Activated naive CD4-positive, alpha-beta T cell treated with Interleukin-2 at 50 U/mL for 16 hours (primary cell): Measurements from ENCODE around the gene OS9.
"Not testable (repeated sequence)": the region's sequence is repeated elsewhere in the genome, so short reads cannot be mapped to it uniquely, and the experiment has no call there.

ENCODE experiments used
- DNase-seq: peaks from one replicate; pipeline ENCODE4 v3.0.0-alpha.2; 2020

Gene OS9, protein sequence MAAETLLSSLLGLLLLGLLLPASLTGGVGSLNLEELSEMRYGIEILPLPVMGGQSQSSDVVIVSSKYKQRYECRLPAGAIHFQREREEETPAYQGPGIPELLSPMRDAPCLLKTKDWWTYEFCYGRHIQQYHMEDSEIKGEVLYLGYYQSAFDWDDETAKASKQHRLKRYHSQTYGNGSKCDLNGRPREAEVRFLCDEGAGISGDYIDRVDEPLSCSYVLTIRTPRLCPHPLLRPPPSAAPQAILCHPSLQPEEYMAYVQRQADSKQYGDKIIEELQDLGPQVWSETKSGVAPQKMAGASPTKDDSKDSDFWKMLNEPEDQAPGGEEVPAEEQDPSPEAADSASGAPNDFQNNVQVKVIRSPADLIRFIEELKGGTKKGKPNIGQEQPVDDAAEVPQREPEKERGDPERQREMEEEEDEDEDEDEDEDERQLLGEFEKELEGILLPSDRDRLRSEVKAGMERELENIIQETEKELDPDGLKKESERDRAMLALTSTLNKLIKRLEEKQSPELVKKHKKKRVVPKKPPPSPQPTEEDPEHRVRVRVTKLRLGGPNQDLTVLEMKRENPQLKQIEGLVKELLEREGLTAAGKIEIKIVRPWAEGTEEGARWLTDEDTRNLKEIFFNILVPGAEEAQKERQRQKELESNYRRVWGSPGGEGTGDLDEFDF

DNA sequence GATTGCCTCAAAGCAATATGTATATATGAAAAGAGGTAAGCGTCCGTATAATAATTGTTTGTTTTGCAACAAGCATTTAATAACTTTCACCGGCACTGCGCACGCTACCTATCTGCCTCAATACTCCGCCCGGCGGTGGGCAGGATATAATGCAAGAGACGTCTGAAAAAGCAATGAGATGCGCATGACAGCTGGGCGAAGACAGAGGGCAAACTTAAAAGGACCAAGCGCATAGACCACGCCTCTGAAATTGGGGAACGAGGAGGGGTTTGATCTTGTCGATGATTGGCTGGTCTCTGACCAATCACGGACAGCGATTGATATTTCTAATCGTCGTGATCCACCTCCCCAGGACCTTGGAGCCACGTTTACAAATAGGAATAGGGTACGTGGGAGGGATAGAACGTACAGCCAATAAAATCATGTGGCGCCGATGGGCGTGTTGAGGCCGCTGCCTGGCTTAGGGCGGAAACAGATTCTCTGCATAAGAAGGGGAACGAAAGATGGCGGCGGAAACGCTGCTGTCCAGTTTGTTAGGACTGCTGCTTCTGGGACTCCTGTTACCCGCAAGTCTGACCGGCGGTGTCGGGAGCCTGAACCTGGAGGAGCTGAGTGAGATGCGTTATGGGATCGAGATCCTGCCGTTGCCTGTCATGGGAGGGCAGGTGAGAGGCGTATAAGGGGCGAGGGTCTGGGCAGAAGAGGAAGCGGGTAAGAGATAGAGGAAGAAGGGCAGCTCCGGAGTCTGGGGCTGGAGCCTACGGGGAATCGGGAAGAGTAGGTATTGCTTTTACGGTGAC is at the start of gene OS9:
Gene OS9, plus strand, starts transcription at position 474 of the 800 bp plus-strand sequence. Its CDS starts 30 bp downstream, at position 504.
- peak; percentile 95 for DNase-seq

DNA sequence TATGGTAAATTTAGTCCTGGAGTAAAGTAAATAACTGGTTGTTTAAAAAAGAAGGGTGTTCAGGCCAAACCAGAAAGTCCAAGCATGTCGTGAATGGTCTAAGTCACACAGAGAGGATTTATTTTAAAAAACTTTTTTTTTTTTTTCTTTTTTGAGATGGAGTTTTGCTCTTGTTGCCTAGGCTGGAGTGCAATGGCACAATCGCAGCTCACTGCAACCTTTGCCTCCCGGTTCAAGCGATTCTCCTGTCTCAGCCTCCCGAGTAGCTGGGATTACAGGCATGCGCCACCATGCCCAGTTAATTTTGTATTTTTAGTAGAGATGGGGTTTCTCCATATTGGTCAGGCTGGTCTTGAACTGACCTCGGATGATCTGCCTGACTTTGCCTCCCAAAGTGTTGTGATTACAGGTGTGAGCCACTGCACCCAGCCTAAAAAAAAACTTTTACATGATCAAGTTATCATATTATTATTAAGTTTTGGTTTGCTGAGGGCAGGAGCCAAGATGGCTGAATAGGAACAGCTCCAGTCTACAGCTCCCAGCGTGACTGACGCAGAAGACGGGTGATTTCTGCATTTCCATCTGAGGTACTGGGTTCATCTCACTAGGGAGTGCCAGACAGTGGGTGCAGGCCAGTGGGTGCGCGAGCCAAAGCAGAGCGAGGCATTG is 47.8 kb upstream of the OS9 start:
- not testable (repeated sequence) for DNase-seq

DNA sequence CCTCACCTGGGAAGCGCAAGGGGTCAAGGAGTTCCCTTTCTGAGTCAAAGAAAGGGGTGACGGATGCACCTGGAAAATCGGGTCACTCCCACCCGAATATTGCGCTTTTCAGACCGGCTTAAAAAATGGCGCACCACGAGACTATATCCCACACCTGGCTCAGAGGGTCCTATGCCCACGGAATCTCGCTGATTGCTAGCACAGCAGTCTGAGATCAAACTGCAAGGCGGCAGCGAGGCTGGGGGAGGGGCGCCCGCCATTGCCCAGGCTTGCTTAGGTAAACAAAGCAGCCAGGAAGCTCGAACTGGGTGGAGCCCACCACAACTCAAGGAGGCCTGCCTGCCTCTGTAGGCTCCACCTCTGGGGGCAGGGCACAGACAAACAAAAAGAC is 47.3 kb upstream of the OS9 start:
- DNase-seq, result not testable (repeated sequence)

DNA sequence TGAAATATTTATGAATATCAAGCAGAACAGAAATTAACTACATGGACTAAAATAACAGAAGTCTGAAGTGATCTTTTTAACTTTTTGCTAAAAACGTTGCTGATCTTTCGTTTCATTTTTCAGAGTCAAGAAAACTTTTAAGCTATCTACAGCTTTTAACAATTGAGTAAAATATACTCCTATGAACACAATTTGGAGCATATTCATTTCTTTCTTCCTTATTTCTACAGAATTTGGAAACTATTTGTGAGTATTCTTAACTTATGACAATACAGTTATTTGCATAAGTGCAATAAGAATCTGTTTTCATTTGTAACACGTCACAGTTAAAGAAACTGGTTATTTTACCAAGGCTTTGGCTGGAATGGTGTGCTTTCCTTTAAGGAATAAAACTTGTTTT is 39.9 kb upstream of the OS9 start:
- no peak for DNase-seq

DNA sequence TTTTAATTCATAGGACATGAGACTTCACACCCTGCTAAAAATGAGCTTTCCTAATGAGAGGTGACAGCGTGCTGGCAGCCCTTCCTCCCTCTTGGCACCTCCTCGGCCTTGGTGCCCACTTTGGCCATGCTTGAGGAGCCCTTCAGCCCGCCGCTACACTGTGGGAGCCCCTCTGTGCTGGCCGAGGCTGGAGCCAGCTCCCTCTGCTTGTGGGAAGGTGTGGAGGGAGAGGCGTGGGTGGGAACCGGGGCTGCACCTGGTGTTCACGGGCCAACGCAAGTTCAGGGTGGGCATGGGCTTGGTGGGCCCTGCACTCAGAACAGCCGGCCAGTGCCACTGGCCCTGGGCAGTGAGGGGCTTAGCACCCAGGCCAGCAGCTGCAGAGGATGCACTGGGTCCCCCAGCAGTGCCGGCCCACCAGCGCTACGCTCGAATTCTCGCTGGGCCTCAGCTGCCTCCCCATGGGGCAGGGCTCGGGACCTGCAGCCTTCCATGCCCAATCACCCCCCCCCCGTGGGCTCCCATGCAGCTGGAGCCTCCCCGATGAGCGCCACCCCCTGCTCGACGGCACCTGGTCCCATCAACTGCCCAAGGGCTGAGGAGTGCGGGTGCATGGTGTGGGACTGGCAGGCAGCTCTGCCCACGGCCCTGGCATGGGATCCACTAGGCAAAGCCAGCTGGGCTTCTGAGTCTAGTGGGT is 38.2 kb upstream of the OS9 start:
- no peak for DNase-seq

DNA sequence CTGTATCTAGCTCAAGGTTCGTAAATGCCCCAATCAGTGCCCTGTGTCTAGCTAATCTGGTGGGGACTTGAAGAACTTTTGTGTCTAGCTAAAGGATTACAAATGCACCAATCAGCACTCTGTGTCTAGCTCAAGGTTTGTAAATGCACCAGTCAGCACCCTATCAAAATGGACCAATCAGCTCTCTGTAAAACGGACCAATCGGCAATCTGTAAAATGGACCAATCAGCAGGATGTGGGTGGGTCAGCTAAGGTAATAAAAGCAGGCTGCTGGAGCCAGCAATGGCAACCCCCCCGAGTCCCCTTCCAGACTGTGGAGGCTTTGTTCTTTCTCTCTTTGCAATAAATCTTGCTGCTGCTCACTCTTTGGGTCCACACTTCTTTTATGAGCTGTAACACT is 37.5 kb upstream of the OS9 start:
- not testable (repeated sequence) for DNase-seq

DNA sequence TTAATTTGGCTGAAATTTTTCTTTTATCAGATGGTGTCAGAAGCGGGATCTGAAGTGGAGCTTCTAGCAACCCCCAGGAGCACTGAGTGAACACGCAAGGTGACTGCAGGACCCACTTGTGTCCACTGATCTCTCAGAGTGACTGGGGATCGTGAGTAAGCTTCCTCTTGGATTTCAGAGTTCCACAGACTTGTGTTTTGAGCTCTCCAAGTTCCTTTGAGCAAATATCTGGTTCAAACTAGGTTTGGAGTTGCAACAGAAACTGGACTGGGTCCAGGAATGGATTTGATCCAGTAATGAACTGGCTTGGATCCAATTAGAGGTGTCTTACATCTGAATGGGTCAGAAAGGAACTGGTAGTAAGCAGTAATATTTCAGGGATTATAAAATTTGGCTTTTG is 36.2 kb upstream of the OS9 start:
- no peak for DNase-seq

DNA sequence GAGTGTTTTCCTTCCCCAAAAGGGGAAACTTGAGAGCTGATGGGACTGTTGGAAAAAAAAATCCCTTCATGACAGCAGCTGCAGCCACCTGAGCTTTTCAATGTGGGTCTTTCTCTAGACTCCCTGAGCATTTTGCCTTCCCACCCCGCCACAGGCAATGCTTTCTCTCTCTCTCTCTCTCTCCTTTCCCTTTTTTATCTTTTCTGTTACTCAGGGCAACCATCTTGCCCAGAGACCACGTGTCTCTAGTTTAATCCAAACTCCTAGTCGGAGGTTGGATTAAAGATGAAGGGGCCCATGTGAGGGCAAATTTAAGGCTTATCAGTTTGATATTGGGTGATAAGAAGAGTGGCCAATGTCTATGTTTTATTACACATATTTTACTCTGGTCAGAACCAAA is 35.0 kb upstream of the OS9 start:
- DNase-seq, result no peak

DNA sequence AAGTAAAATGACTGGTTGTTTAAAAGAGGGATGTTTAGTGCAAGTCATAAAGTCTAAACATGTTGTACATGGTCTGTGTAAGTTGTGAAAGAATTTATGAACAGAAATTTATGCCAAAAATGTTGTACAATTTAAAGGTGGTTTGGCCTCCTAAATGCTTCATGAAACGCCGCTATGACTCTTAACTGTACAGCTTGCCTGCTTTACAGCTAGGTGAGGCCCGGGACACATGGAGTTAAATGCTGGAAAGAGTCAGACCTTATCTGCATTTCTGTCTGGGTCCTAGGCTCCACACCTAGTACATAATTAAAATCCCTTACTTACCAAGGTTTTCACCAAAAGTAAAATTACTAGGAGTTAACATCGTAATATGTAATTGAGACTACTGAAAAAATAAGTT is 32.6 kb upstream of the OS9 start:
- DNase-seq, result no peak

DNA sequence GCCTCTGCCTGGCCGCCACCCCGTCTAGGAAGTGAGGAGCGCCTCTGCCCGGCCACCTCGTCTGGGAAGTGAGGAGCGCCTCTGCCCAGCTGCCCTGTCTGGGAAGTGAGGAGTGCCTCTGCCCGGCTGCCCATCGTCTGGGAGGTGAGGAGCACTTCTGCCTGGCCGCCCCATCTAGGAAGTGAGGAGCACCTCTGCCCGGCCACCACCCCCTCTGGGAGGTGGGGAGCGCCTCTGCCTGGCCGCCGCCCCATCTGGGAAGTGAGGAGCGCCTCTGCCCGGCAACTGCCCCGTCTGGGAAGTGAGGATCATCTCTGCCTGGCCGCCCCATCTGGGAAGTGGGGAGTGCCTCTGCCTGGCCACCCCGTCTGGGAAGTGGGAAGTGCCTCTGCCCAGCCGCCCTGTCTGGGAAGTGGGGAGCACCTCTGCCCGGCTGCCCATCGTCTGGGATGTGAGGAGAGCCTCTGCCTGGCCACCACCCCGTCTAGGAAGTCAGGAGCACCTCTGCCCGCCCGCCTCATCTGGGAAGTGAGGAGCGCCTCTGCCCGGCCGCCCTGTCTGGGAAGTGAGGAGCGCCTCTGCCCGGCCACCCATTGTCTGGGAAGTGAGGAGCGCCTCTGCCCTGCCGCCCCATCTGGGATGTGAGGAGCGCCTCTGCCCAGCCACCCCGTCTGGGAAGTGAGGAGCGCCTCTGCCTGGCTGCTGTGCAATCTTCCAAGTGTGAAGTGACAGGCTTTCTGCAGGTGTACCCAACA is 28.7 kb upstream of the OS9 start:
- not testable (repeated sequence) for DNase-seq

DNA sequence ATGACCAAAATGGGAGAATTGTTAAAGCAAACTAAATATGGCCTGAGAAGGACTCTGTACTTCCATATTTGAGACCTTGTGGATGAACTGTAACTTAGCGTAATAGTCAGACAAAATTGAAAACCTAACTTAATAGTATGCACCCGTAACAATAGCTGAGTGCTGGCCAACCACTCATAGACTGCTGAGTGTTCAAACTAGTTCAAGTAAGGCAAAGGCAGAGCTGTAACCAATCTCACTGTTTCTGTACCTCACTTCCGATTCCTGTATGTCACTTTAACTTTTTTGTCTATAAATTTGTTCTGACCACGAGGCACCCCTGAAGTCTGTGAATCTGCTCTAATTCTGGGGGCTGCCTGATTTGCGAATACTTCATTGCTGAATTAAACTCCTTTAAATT is 27.0 kb upstream of the OS9 start:
- no peak for DNase-seq

DNA sequence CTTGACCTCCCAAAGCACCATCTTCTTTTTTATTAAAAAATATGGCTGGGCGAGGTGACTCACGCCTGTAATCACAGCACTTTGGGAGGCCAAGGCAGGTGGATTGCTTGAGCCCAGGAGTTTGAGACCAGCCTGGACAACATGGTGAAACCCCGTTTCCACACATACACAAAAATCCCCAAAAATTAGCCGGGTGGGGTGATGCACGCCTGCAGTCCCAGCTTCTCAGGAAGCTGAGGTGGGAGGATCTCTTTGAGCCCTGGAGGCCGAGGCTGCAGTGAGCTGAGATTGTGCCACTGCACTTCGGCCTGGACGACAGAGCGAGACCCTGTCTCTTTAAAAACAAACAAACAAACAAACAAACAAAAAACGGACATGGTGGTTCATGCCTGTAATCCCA is 24.2 kb upstream of the OS9 start:
- not testable (repeated sequence) for DNase-seq

DNA sequence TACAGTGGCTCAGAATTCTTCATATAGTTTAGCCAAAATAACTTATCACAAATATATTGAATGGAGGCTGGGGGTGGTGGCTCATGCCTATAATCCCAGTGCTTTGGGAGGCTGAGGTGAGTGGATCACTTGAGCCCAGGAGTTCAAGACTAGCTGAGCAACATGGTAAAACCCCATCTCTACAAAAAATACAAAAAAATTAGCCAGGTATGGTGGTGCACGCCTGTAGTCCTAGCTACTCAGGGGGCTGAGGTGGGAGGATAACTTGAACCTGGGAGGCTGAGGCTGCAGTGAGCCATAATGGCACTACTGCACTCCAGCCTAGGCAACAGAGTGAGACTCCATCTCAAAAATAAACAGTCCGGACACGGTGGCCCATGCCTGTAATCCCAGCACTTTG is 22.1 kb upstream of the OS9 start:
- DNase-seq, result not testable (repeated sequence)

DNA sequence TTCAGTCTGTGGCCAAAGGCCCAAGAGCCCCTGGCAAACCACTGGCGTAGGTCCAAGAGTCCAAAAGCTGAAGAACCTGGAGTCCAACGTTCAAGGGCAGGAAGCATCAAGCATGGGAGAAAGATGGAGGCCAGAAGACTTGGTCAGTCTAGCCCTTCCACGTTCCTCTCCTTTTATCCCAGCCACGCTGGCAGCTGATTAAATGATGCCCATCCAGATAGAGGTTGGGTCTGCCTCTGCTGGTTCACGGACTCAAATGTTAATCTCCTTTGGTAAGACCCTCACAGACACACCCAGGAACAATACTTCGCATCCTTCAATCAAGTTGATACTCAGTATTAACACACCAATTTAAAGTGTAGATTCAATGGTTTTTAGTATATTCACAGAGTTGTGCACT is 21.1 kb upstream of the OS9 start:
- no peak for DNase-seq

DNA sequence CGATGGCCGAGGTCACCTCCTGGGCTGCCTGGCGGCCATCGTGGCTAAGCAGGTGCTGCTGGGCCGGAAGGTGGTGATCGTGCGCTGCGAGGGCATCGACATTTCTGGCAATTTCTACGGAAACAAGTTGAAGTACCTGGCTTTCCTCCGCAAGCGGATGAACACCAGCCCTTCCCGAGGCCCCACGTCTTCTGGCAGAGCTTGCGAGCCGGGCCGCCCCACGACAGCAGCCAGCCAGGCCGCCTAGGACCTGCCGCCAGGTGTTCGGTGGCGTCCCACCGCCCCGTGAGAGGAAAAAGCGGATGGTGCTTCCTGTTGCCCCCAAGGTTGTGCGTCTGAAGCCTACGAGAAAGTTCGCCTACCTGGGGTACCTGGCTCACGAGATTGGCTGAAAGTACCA is 19.2 kb upstream of the OS9 start:
- DNase-seq, result no peak

DNA sequence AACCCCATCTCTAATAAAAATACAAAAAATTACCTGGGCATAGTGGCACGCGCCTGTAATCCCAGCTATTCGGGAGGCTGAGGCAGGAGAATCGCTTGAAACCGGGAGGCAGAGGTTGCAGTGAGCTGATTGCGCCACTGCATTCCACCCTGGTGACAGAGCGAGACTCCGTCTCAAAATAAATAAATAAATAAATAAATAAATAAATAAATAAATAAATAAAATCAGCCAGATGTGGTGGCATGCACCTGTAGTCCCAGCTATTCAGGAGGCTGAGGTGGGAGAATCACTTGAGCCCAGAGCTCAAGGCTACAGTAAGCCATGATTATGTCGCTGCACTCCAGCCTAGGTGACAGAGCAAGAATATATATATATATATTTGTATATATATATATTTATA is 16.0 kb upstream of the OS9 start:
- not testable (repeated sequence) for DNase-seq

DNA sequence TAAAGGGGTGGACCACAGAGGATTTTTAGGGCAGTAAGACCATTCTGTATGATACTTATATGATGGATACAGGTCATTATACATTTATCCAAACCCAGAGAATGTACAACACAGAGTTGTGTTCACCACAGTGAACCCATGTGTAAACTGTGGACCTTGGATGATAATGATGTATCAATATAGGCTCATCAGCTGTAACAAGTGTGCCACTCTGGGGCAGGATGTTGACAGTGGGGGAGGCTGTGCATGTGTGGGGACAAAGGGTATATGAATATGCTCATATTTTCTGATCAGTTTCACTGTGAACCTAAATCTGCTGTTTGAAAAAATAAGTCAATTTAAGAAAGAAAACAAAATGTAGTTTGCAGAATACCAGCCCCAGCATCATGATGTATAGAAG is 14.2 kb upstream of the OS9 start:
- DNase-seq, result no peak

DNA sequence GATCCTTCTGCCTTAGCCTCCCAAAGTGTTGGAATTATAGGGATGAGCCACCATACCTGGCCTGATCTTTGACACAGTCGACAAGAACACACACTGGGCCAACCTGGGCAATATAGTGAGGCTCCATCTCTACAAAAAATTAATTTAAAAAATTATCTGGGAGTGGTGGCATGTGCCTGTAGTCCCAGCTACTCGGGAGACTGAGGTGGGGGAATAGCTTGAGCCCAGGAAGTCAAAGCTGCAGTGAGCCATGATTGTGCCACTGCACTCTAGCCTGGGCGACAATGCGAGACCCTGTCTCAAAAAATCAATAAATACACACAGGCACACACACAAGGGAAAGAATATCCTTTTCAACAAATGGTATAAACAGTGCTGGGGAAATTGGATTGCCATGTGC is 6.1 kb upstream of the OS9 start:
- no peak for DNase-seq

DNA sequence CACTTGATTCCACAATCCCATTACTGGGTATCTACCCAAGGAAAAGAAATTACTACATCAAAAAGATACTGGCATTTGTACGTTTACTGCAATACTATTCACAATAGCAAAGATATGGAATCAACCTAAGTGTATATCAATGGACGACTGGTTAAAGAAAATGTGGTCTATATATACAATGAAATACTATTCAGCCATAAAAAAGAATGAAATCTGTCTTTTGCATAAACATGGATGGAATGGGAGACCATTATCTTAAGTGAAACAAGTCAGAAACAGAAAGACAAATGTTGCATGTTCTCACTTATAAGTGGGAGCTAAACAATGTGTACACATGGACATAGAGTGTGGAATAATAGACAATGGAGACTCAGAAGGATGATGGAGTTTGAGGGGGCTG is 5.0 kb upstream of the OS9 start:
- no peak for DNase-seq

DNA sequence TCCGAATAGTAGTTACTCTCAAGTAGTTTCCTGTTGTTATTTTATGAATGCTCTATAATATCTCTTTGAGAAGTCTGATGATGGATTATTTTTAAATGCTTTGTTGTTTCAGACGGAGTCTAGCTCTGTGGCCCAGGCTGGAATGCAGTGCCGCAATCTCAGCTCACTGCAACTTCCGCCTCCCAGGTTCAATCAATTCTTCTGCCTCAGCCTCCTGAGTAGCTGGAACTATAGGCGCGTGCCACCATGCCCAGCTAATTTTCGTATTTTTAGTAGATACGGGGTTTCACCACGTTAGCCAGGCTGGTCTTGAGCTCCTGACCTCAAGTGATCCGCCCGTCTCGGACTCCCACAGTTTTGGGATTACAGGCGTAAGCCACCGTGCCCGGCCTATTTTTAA is 1.4 kb upstream of the OS9 start:
- no peak for DNase-seq

DNA sequence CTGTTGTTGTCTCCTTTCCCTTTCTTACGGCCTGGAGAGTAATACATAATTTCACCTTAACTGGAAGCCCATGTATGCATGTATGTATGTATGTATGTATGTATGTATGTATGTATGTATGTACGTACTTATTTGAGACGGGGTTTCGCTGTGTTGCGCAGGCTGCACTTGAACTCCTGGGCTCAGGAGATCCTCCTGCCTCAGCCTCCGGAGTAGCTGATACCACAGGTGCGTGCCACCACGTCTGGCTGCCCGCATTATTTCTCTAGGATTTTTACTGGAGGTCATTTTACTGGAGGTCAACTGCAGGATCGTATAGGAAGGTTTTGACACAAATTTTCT is 644 bp upstream of the OS9 start:
- no peak for DNase-seq

DNA sequence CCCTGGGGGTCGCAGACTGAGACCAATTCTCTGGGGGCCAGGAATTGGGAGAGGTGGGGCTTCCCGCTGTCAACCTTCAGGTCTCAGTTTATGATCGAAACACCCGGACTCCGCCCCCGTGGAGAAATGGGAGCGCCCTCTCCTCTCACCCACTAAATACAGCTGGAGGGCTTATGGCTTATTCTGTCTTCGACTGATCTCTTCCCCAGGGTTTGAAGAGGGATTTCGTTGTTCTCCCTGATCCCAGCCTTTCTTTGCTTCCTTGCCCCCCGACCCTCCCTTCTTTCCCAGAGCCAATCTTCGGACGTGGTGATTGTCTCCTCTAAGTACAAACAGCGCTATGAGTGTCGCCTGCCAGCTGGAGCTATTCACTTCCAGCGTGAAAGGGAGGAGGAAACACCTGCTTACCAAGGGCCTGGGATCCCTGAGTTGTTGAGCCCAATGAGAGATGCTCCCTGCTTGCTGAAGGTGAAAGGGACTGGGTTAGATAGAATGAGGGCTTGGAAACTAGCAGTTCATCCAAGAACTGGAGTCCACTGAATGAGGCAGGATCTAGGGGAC is 607 bp downstream of the OS9 start:
- DNase-seq, result no peak
